Loucy (cell line): Measurements from ENCODE around the gene STRC.
"Not testable (repeated sequence)": the region's sequence is repeated elsewhere in the genome, so short reads cannot be mapped to it uniquely, and the experiment has no call there.

Source experiments
- CTCF ChIP-seq: fragments of 200-600 bp; sonication (generic); conservative IDR thresholded peaks from 2 replicates; pipeline ENCODE4 v1.5.1; 2014; ENCODE audit warnings: mild to moderate bottlenecking, antibody characterized with exemption, low read length
- EZH2phosphoT487 ChIP-seq: fragments of 200-600 bp; IDR thresholded peaks from 2 replicates; pipeline ENCODE4 v1.6.1; 2018; ENCODE audit warnings: antibody characterized with exemption, mild to moderate bottlenecking, moderate library complexity, borderline replicate concordance

- TF ChIP-seq CTCF, EZH2phosphoT487: not testable (repeated sequence)
These were observed 16.4 kb downstream of the STRC start for GRCh38 chr15:43602233-43602632.
